GM12878 (cell line): ENCODE measurements around the gene AQP2. TPM values are rescaled to one million over a fixed set of nuclear protein-coding genes. Genes with fewer than 3 reads are reported as not detected.

ENCODE experiments used
- ATAC-seq: fragments of 200-7000 bp; cut with Tn5 transposase; 3 replicates; pipeline ENCODE4 v1.9.1; 2020; ENCODE audit warnings: mild to moderate bottlenecking, moderate library complexity
- BruUV-seq: library from RNA; stranded (reverse); fragments of 400-500 nt; replicated peaks from 2 replicates; lab custom pipeline; 2021; lab: Mats Ljungman, UMichigan
- CTCF ChIA-PET: fragments of 300-600 bp; sonication (Branson Sonifier 250); formaldehyde crosslinking; extraction: SDS; loops from one replicate; lab custom pipeline; 2021; ENCODE audit warnings: inconsistent platforms; lab: Yijun Ruan, JAX
- POLR2A ChIA-PET: fragments of 350-600 bp; formaldehyde crosslinking; extraction: SDS; loops from one replicate; lab custom pipeline; 2021; ENCODE audit warnings: inconsistent platforms; lab: Charles Lee
- RAD21 ChIA-PET: fragments of 300-600 bp; sonication (Branson Sonifier 250); formaldehyde crosslinking; loops from one replicate; lab custom pipeline; 2023; ENCODE audit warnings: antibody characterized with exemption; ENCODE audit not compliant: unreplicated experiment; lab: Charles Lee
- SMC1A ChIA-PET: fragments of 300-600 bp; sonication (Branson Sonifier 250); formaldehyde crosslinking; loops from one replicate; lab custom pipeline; 2023; ENCODE audit not compliant: unreplicated experiment, uncharacterized antibody; lab: Charles Lee
- DNase-seq: peaks from one replicate; pipeline ENCODE4 v3.0.0-alpha.2; 2011; ENCODE audit warnings: low read depth, low spot score
- FAIRE-seq: peaks from 3 replicates; lab custom pipeline; 2011; peaks lifted over from hg19 to GRCh38; lab: Jason Lieb, UNC
- H2AFZ ChIP-seq: 2 replicates; pipeline ENCODE4 v1.6.0; 2011; ENCODE audit warnings: low read depth, low read length, control low read depth; ENCODE audit not compliant: control insufficient read depth
- H3K27ac ChIP-seq: 2 replicates; pipeline ENCODE4 v1.5.1; 2011; ENCODE audit warnings: control low read depth; ENCODE audit not compliant: control insufficient read depth, insufficient read depth
- H3K27me3 ChIP-seq, 2 experiments: replicated peaks in 1 of 2; 2 replicates each; pipeline versions ENCODE4 v1.6.0 to v1.6.1; 2011; ENCODE audit warnings: low read length in 1 of 2; ENCODE audit not compliant: control insufficient read depth in 2 of 2, insufficient read depth in 2 of 2
- H3K36me3 ChIP-seq, 2 experiments: 2 replicates each; pipeline ENCODE4 v1.5.1; 2011; ENCODE audit warnings: low read length in 1 of 2; ENCODE audit not compliant: control insufficient read depth in 2 of 2, insufficient read depth in 2 of 2
- H3K4me1 ChIP-seq: 2 replicates; pipeline ENCODE4 v1.6.1; 2011; ENCODE audit warnings: mild to moderate bottlenecking, low read length, moderate library complexity, mixed read lengths; ENCODE audit not compliant: control insufficient read depth, insufficient read depth
- H3K4me2 ChIP-seq: 2 replicates; pipeline ENCODE4 v1.6.0; 2011; ENCODE audit warnings: control low read depth; ENCODE audit not compliant: control insufficient read depth, insufficient read depth
- H3K4me3 ChIP-seq: fragments of 200-600 bp; sonication (generic); 2 replicates; pipeline ENCODE4 v1.5.1; 2016
- H3K79me2 ChIP-seq: 2 replicates; pipeline ENCODE4 v1.6.0; 2011; ENCODE audit warnings: low read length; ENCODE audit not compliant: control insufficient read depth, insufficient read depth
- H3K9ac ChIP-seq: 2 replicates; pipeline ENCODE4 v1.8.0; 2011; ENCODE audit warnings: low read length, control low read depth, mixed read lengths; ENCODE audit not compliant: control insufficient read depth, insufficient read depth
- H3K9me3 ChIP-seq: replicated peaks from 3 replicates; pipeline ENCODE4 v1.5.1; 2011; ENCODE audit warnings: mild to moderate bottlenecking, low read length; ENCODE audit not compliant: control insufficient read depth, insufficient read depth
- H4K20me1 ChIP-seq: 2 replicates; pipeline ENCODE4 v1.6.0; 2011; ENCODE audit not compliant: control insufficient read depth, insufficient read depth
- ATF2 ChIP-seq: IDR thresholded peaks from 2 replicates; pipeline ENCODE4 v1.6.1; 2012; ENCODE audit warnings: low read length, inconsistent platforms
- CBX3 ChIP-seq: fragments of 200-600 bp; sonication (generic); IDR thresholded peaks from 2 replicates; pipeline ENCODE4 v1.6.1; 2016; ENCODE audit warnings: low read depth, borderline replicate concordance
- E2F4 ChIP-seq: IDR thresholded peaks from 2 replicates; pipeline ENCODE4 v1.6.1; 2012; ENCODE audit warnings: low read depth, low read length, improper control_type of control experiment
- E2F8 ChIP-seq: fragments of 450-650 bp; IDR thresholded peaks from 2 replicates; pipeline ENCODE4 v1.6.1; 2018; ENCODE audit warnings: mild to moderate bottlenecking, low read depth, moderate library complexity; ENCODE audit not compliant: partially characterized antibody
- FOS ChIP-seq: IDR thresholded peaks from 3 replicates; pipeline ENCODE4 v1.6.1; 2011; ENCODE audit warnings: borderline replicate concordance; ENCODE audit not compliant: insufficient read length; ENCODE audit errors: extremely low read depth
- KLF5 ChIP-seq: fragments of 450-650 bp; IDR thresholded peaks from 2 replicates; pipeline ENCODE4 v1.6.1; 2014; ENCODE audit warnings: mild to moderate bottlenecking; ENCODE audit not compliant: partially characterized antibody
- MAX ChIP-seq: IDR thresholded peaks from 2 replicates; pipeline ENCODE4 v1.6.1; 2012; ENCODE audit warnings: low read depth, low read length, improper control_type of control experiment
- MYB ChIP-seq: fragments of 150-350 bp; IDR thresholded peaks from 2 replicates; pipeline ENCODE4 v1.6.1; 2014; ENCODE audit warnings: mild to moderate bottlenecking, low read depth, low read length, borderline replicate concordance
- NRF1 ChIP-seq: conservative IDR thresholded peaks from 2 replicates; pipeline ENCODE4 v1.6.1; 2011; ENCODE audit warnings: mild to moderate bottlenecking, low read depth, low read length, improper control_type of control experiment
- POU2F2 ChIP-seq: IDR thresholded peaks from 3 replicates; pipeline ENCODE4 v1.6.1; 2011; ENCODE audit warnings: low read depth, mild to moderate bottlenecking, low read length, borderline replicate concordance
- WRNIP1 ChIP-seq: IDR thresholded peaks from 2 replicates; pipeline ENCODE4 v1.6.1; 2011; ENCODE audit warnings: low read depth, low read length, improper control_type of control experiment, borderline replicate concordance
- ZBTB40 ChIP-seq: fragments of 450-650 bp; IDR thresholded peaks from 2 replicates; pipeline ENCODE4 v1.6.1; 2016; ENCODE audit warnings: mild to moderate bottlenecking, moderate library complexity, borderline replicate concordance
- WGBS: methylation state at CpG from one replicate; pipeline ENCODE4 v1.1.6; 2016; ENCODE audit warnings: low lambda C conversion rate; ENCODE audit not compliant: insufficient replicate concordance, insufficient coverage; ENCODE audit errors: missing lambda C conversion rate; 5-methylcytosine and 5-hydroxymethylcytosine counted together
- in situ Hi-C: fragments of 300-500 bp; cut with MboI; formaldehyde crosslinking; loops from 9 replicates; pipeline ENCODE4 v1.14.3; 2018; ENCODE audit warnings: mixed read lengths
- intact Hi-C: fragments of 100-400 bp; cut with micrococcal nuclease; formaldehyde crosslinking; loops from one replicate; pipeline ENCODE4 v1.14.2; 2022; ENCODE audit not compliant: unreplicated experiment
- polyA plus RNA-seq, 11 experiments: library from polyadenylated mRNA; depleted of rRNA in 4 of 11; unstranded in 6 of 11; stranded (reverse) in 5 of 11; fragments of >200 nt; fragmentation: Nextera tagmentation in 4 of 11; fragmentation: Illumina TruSeq in 1 of 11; extraction: Ambion mirVana in 4 of 11; extraction: Trizol in 1 of 11; gene quantifications; 1 replicate in 1 of 11; 2 replicates in 10 of 11; pipeline versions ENCODE4 v1.2.1 to v1.2.3, GENCODE V29; 2011 to 2016; ENCODE audit warnings: inconsistent platforms in 2 of 11, missing spikeins in 2 of 11, low read depth in 1 of 11
- total RNA-seq, 4 experiments: library from RNA; depleted of rRNA in 3 of 4; stranded (reverse); fragments of >200 nt in 3 of 4; fragmentation: Illumina TruSeq in 1 of 4; extraction: Trizol in 1 of 4; gene quantifications; 2 replicates each; pipeline versions ENCODE4 v1.2.1 to v1.2.3, GENCODE V29; 2013 to 2021

Gene AQP2
- total and polyA plus RNA-seq, 10 of the 15 experiments (the other 5 are each of a cell fraction or from before 2014, with no cell fraction given): not detected

GRCh38 chr12:49956663-49957569, 6.4 kb downstream of the AQP2 start:
- POLR2A ChIA-PET: no interaction called here
- in situ Hi-C loops: no loop called here
- FAIRE-seq: no peak
- TF ChIP-seq POU2F2 (no peak), MAX (no peak), E2F8 (no peak), MYB (no peak), ZBTB40 (no peak), KLF5 (no peak), E2F4 (no peak), CBX3 (no peak), FOS (no peak), WRNIP1 (no peak), NRF1 (no peak), ATF2 (no peak)

More at GRCh38 chr12:49956663-49957569, 6.4 kb downstream of the AQP2 start:
- Histone ChIP-seq H3K4me2 (no peak overlapping the region), H2AFZ (no peak overlapping the region), H3K79me2 (no peaks in the 10 kb centered on the region), H3K9me3 (no peaks in the 10 kb centered on the region; the same call in 2 of the 3 replicates), H4K20me1 (no peaks in the 10 kb centered on the region), H3K4me3 (no peak overlapping the region), H3K27me3 (peaks cover 10 to 40% of the 10 kb centered on the region in 2 experiments), H3K36me3 (no peaks in the 10 kb centered on the region), H3K4me1 (no peaks in the 10 kb centered on the region), H3K27ac (no peak overlapping the region), H3K9ac (no peak overlapping the region)
- DNase-seq: no peak
- WGBS: 31% methylated on average over 6 of the region's 6 CpGs
- intact Hi-C loops: no loop called here
- ChIA-PET SMC1A (no interaction called here), CTCF (interaction anchor here (1.0 to 2.0 kb wide), 2 partner anchors 10 to 11 kb away, joined by 3 to 12 read pairs; no protein-coding TSS in a partner anchor), RAD21 (no interaction called here)
- BruUV-seq: no TSS peak
- no peak for ATAC-seq
